ENCODE data around the gene PRRT1. TPM values are rescaled to one million over a fixed set of nuclear protein-coding genes. Genes with fewer than 3 reads are reported as not detected.
"Not testable (repeated sequence)": the region's sequence is repeated elsewhere in the genome, so short reads cannot be mapped to it uniquely, and the experiment has no call there.

Gene PRRT1
- total RNA-seq, 1 donor = 0.54 TPM

DNA sequence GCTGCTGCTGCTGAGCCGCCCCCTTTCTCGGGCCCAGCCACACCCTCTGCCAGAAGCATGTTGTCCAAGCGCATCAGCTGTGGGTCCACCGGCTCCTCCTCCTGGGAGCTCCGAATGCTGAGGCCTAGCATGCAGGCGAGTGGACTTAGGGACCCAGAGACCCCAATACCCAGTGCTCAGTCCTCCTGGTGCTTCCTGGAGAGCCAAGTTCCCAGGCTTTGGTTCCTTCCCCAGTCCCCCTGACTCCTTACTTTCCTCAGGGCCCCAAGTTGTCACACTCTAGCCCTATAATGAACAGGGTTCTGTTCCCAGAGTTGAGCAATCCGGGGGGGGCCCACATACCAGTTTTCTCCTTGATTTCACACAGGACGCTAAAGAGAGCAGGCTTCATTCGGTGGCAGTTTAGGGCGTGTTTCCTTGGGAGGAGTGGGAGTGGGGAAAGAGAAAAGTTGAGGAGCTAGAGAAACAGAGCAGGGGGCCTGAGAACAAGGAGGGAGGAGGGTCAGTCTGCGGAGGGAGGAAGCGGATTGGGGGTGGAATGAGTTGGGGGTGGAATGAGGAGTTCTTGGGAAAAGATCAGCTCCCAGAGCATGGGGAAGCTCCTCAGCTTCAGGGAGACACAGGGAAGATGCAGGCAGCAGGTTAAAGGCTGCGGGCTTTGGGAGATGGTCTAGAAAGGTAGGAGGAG is 36.8 kb upstream of the PRRT1 start:
- DNase-seq (ENCODE audit: low read depth) = peak; percentile 19
- peak overlapping the region; percentile 80 for H3K4me3 ChIP-seq (ENCODE audit: low read depth, low read length)
- TF ChIP-seq, protein P1, sequence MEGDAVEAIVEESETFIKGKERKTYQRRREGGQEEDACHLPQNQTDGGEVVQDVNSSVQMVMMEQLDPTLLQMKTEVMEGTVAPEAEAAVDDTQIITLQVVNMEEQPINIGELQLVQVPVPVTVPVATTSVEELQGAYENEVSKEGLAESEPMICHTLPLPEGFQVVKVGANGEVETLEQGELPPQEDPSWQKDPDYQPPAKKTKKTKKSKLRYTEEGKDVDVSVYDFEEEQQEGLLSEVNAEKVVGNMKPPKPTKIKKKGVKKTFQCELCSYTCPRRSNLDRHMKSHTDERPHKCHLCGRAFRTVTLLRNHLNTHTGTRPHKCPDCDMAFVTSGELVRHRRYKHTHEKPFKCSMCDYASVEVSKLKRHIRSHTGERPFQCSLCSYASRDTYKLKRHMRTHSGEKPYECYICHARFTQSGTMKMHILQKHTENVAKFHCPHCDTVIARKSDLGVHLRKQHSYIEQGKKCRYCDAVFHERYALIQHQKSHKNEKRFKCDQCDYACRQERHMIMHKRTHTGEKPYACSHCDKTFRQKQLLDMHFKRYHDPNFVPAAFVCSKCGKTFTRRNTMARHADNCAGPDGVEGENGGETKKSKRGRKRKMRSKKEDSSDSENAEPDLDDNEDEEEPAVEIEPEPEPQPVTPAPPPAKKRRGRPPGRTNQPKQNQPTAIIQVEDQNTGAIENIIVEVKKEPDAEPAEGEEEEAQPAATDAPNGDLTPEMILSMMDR (IDR thresholded peaks at IDR 0.05; ENCODE audit: insufficient read depth, low read length) = no peak

DNA sequence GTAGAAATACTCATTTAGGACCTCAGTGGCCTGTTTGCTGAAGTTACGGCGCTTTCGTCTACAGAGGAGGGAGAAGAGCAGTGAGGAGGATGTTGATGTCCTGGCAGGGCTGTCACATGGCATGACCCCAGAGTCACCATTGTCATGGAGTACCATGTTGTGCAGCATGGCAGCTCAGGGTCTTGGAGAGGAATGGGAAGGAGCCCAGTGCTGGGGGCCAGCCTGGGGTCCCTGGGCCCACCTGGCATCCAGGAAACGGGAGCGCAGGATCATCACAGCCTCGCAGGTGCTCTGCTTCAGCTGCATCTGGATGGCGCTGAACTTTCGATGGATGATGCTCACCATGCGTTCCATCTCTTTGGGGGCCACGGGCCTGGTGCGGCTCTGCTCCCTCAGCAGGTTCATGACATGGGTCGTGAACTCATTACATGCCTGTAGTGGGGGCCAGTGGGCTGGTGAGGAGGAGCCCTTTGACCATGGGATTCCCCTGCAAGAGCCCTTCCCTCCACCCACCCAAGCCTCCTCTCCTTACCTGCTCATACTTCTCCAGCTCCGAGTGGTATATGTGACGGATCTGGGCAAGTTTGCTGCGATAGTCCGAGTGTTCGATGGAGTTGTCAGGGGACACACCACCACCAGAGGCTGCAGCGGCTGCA is 36.1 kb upstream of the PRRT1 start:
- DNase-seq (ENCODE audit: low read depth) = not testable (repeated sequence)
- H3K4me3 ChIP-seq (ENCODE audit: low read depth, low read length) = peak overlapping the region; percentile 80

DNA sequence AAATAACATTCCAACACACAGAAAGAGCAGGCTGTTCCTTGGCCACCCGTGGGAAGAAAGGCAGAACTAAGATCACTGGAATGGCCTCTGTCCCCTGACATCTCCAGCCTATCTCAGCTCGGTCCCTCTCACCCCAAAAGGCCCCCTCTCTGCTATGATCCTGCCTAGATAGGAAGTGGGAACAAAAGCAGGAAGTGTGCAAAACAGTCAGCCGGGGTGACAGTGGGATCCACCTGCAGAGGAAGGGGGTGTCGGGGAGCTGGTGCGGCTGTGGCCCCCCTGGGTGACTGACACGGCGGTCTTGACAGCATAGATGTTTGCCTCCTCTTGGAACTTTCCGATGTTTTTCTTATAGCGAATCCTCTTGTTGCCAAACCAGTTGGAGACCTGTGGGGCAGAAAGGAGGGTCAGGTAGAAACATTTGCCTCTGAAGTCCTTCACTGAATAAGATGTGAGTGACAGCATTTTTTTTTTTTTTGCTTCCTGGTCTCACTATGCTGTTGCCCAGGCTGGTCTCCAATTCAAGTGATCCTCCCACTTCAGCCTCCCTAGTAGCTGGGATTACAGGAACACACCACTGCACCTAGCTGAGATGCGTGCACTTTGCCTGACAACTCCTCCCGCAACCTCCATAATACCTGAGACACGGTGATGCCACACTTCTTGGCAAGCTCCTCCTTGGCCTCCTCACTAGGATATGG is 35.4 kb upstream of the PRRT1 start:
- DNase-seq (ENCODE audit: low read depth) = no peak
- H3K4me3 ChIP-seq (ENCODE audit: low read depth, low read length) = no peak overlapping the region
- TF ChIP-seq, protein P1 (IDR thresholded peaks at IDR 0.05; ENCODE audit: insufficient read depth, low read length) = no peak

DNA sequence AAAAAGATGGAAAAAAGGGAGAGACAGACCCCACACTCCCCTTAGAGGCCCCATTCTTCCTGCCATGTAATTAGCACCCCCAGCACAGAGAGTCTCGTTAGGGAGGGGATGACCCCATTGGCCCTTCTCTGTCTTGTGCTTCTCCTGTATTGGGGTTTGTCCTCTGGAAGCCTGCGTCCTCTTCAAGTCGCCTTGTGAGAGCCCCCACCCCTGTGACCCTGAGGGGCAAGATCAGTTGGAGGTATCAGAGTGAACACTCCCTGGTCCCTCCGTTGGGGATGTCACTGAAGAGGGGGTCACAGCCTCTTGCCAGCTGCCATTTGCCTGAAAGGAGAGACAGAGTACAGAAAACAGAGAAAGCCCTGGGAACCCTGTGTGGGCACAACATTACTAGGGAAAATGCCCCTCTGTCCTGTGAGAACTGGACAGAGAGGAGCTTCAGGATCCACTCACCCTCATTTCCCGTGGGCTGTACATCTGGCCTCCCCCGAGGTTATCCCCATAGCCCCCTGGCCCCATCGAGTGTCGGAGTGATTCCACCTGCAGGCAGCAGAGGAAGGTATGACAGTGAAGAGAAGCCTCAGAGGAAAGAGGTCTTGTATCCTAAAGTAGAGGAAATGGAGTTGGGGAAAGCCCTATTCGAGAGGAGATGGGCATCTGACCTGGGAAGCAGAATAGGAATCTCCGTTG is 34.6 kb upstream of the PRRT1 start:
- H3K4me3 ChIP-seq (ENCODE audit: low read depth, low read length); DNase-seq (ENCODE audit: low read depth): not testable (repeated sequence)

DNA sequence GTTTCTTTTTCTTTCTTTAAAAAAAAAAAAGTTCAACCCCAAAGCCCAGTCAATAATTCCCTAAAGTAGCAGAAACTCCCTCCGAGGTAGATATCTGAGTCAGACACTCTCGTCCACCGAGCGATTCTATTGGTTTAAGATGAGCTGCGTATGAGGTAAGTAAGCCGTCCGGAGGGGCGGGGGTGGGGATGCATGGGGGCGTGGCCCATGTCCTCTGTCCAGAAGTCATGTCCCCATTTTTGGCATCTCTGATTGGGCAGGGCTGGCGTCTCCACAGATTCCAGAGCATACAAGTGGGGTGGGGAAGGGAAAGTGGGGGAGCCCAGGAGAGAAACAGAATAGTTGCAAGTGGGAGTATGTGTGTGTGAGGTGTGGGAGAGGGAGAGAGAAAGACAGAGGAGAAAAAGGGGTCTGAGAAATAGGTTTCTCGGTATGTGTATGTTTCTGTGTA is 34.0 kb upstream of the PRRT1 start:
- peak; percentile 85 for DNase-seq (ENCODE audit: low read depth)
- not testable (repeated sequence) for H3K4me3 ChIP-seq (ENCODE audit: low read depth, low read length)

DNA sequence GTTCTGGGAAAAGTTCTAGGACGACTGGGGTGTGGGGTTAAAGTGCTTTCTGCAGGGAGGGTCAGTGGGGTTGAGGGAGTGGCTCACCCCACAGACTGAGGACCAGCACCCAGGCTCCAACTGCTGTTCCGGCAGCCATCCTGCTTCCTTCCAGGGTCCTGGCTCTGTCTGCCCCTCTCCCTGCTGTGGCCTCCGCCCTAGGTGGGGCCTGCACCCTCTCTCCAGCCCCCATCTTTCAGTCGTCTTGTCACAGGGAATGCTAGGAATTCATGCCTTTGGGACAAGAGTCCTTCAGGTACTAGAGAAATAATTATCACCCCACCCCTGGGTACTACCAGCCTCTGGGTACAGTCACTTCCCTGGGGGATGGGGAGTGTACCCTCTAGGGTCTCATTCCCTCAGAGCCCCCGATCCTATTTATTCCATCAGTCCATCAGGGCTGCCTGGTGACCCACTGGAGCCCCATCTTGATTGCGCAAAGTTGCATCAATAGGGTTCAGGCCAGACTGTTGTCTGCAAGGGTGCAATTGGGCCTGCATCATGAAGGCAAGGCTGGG is 32.4 kb upstream of the PRRT1 start, which contains the start of gene AGER:
AGER (minus strand) TSS at position 170 of the 557 bp plus-strand sequence; CDS start at position 139, 31 bp downstream.
- TF ChIP-seq, protein P1 (IDR thresholded peaks at IDR 0.05; ENCODE audit: insufficient read depth, low read length) = no peak
- no peak within 1 kb of the TSS for H3K4me3 ChIP-seq (ENCODE audit: low read depth, low read length)
- DNase-seq (ENCODE audit: low read depth) = no peak

DNA sequence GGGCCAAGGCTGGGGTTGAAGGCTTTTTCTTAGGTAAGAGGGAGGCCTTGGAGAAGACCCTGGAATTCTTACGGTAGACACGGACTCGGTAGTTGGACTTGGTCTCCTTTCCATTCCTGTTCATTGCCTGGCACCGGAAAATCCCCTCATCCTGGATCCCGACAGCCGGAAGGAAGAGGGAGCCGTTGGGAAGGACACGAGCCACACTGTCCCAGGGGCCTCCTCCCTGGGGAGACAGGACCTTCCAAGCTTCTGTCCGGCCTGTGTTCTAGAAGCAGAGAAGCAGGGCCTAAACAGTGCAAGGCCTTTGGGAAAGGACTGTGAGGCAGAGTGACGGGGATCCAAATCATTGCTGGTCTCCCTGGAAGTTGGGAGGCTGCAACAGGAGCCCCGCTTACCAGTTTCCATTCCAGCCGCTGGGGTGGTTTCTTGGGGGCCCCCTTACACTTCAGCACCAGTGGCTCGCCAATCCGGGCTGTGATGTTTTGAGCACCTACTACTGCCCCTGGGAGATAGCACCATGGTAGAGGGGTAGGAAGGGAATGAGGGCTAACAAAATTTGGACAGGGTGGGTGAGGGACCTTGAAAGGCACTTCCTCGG is 31.8 kb upstream of the PRRT1 start:
- TF ChIP-seq, protein P1 (IDR thresholded peaks at IDR 0.05; ENCODE audit: insufficient read depth, low read length) = no peak
- H3K4me3 ChIP-seq (ENCODE audit: low read depth, low read length) = no peak overlapping the region
- no peak for DNase-seq (ENCODE audit: low read depth)
